ENCODE data around the gene CIAO3.

DNA sequence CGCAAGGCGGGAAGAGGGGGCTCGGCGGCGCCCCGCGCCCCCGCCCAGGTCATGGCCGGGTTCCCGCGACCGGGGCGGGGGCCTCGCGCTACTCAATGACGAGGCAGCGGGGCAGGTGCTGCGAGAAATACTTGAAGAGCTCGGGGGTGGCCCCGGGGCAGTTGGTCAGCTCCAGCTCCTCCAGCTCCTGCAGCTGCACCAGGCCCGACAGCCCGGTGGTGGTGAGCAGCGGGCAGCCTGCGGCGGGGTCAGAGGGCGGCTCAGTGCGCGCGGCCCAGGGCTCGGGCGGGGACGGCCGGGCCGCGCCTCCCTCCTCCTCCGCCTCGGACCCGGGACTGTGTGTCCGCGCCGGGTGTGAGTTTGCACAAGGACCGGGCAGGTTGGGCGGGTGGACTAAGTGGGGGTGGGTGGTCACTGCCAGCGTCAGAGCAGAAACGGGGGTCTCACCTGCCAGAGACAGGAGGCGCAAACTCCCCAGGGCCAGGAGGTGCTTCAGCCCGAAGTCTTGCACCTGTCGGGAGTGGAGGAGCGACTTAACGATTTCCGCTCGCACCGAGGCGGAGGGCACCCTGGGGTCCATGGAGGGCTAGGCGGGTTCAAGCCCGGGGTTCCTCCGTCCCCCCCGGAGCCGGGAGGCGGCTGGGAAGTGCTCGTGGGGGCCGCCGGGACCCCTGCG lies 46.5 kb downstream of the CIAO3 start:
- TF ChIP-seq POLR2A (IDR thresholded peaks at IDR 0.05; ENCODE audit: low read length) (no peak), GATA1 (IDR thresholded peaks at IDR 0.05; ENCODE audit: low read depth, low read length) (no peak)
